IMR-90 (cell line): Measurements from ENCODE around the gene TRAK2. TPM values are rescaled to one million over a fixed set of nuclear protein-coding genes. Genes with fewer than 3 reads are reported as not detected.

Source experiments
- ATAC-seq: fragments of 200-7000 bp; cut with Tn5 transposase; 2 replicates; pipeline ENCODE4 v1.9.1; 2020; ENCODE audit warnings: low read depth, mild to moderate bottlenecking, moderate library complexity
- BruUV-seq: library from RNA; stranded (reverse); fragments of 400-500 nt; replicated peaks from 2 replicates; lab custom pipeline; 2021; lab: Mats Ljungman, UMichigan
- CTCF ChIA-PET: fragments of 300-600 bp; formaldehyde crosslinking; extraction: SDS; loops from one replicate; lab custom pipeline; 2021; ENCODE audit warnings: antibody characterized with exemption; lab: Yijun Ruan, JAX
- POLR2A ChIA-PET: fragments of 300-600 bp; sonication (Branson Sonifier 250); formaldehyde crosslinking; loops from one replicate; lab custom pipeline; 2022; ENCODE audit warnings: antibody characterized with exemption; ENCODE audit not compliant: unreplicated experiment; lab: Charles Lee
- DNase-seq: peaks from one replicate; pipeline ENCODE4 v3.0.0; 2013
- H2AFZ ChIP-seq: replicated peaks from 2 replicates; pipeline ENCODE3; 2013; ENCODE audit warnings: low read length, mild to moderate bottlenecking; ENCODE audit not compliant: poor library complexity
- H2AK5ac ChIP-seq: 2 replicates; pipeline ENCODE4 v1.6.1; 2013; ENCODE audit warnings: low read depth, low read length, inconsistent platforms
- H2AK9ac ChIP-seq: replicated peaks from 2 replicates; pipeline ENCODE3; 2013; ENCODE audit warnings: mild to moderate bottlenecking, low read depth, low read length, moderate library complexity; ENCODE audit not compliant: poor library complexity
- H2BK120ac ChIP-seq: 2 replicates; pipeline ENCODE4 v1.6.1; 2013; ENCODE audit warnings: low read depth, low read length, inconsistent platforms
- H2BK15ac ChIP-seq: 3 replicates; pipeline ENCODE4 v1.6.1; 2013; ENCODE audit warnings: low read depth, low read length, inconsistent platforms
- H2BK20ac ChIP-seq: 2 replicates; pipeline ENCODE4 v1.6.1; 2013; ENCODE audit warnings: low read depth, mild to moderate bottlenecking, inconsistent platforms, low read length, moderate library complexity
- H2BK5ac ChIP-seq: 2 replicates; pipeline ENCODE4 v1.6.1; 2013; ENCODE audit warnings: mild to moderate bottlenecking, low read depth, low read length, inconsistent platforms; ENCODE audit not compliant: poor library complexity, severe bottlenecking
- H3K14ac ChIP-seq: replicated peaks from 2 replicates; pipeline ENCODE4 v1.6.1; 2013; ENCODE audit warnings: low read depth, low read length, inconsistent platforms
- H3K18ac ChIP-seq: 2 replicates; pipeline ENCODE4 v1.6.1; 2013; ENCODE audit warnings: low read depth, low read length, control low read depth
- H3K23ac ChIP-seq: 2 replicates; pipeline ENCODE4 v1.6.1; 2013; ENCODE audit warnings: low read depth, low read length, inconsistent platforms
- H3K27ac ChIP-seq: 2 replicates; pipeline ENCODE4 v1.5.1; 2013; ENCODE audit warnings: mild to moderate bottlenecking, control low read depth, low read length; ENCODE audit not compliant: insufficient read depth
- H3K27me3 ChIP-seq: 2 replicates; pipeline ENCODE4 v1.6.1; 2013; ENCODE audit warnings: low read length; ENCODE audit not compliant: control insufficient read depth, insufficient read depth
- H3K36me3 ChIP-seq: 2 replicates; pipeline ENCODE4 v1.6.1; 2013; ENCODE audit warnings: low read length, mixed read lengths; ENCODE audit not compliant: control insufficient read depth, insufficient read depth
- H3K4ac ChIP-seq: 2 replicates; pipeline ENCODE4 v1.6.1; 2013; ENCODE audit warnings: low read depth, low read length, inconsistent platforms
- H3K4me1 ChIP-seq: 2 replicates; pipeline ENCODE4 v1.6.1; 2013; ENCODE audit warnings: low read length, mixed read lengths; ENCODE audit not compliant: control insufficient read depth, insufficient read depth
- H3K4me2 ChIP-seq: 2 replicates; pipeline ENCODE4 v1.6.1; 2013; ENCODE audit warnings: low read depth, mild to moderate bottlenecking, control low read depth, low read length, moderate library complexity
- H3K4me3 ChIP-seq: 2 replicates; pipeline ENCODE4 v1.5.1; 2013; ENCODE audit warnings: low read depth, mild to moderate bottlenecking, control low read depth, low read length, moderate library complexity; ENCODE audit not compliant: insufficient read depth
- H3K56ac ChIP-seq: 2 replicates; pipeline ENCODE4 v1.6.1; 2013; ENCODE audit warnings: low read length, inconsistent platforms; ENCODE audit not compliant: insufficient read depth; ENCODE audit errors: extremely low read depth
- H3K79me1 ChIP-seq, 2 experiments: 2 replicates each; pipeline ENCODE4 v1.6.1; 2013; ENCODE audit warnings: low read length in 2 of 2, inconsistent platforms in 1 of 2, low read depth in 1 of 2
- H3K9ac ChIP-seq: 2 replicates; pipeline ENCODE4 v1.6.1; 2013; ENCODE audit warnings: low read depth, low read length, control low read depth
- H3K9me1 ChIP-seq: 2 replicates; pipeline ENCODE4 v1.6.1; 2013; ENCODE audit warnings: low read length, inconsistent platforms; ENCODE audit not compliant: insufficient read depth
- H3K9me3 ChIP-seq: 2 replicates; pipeline ENCODE4 v1.6.1; 2013; ENCODE audit warnings: low read length; ENCODE audit not compliant: control insufficient read depth, insufficient read depth
- H4K20me1 ChIP-seq: 2 replicates; pipeline ENCODE4 v1.6.1; 2013; ENCODE audit warnings: low read length, inconsistent platforms; ENCODE audit not compliant: insufficient read depth
- H4K5ac ChIP-seq: 2 replicates; pipeline ENCODE4 v1.6.1; 2013; ENCODE audit warnings: mild to moderate bottlenecking, low read depth, low read length, control low read depth
- H4K8ac ChIP-seq, 2 experiments: 2 replicates each; pipeline ENCODE4 v1.6.1; 2013; ENCODE audit warnings: low read depth in 2 of 2, low read length in 2 of 2, control low read depth in 1 of 2, inconsistent platforms in 1 of 2
- H4K91ac ChIP-seq: 2 replicates; pipeline ENCODE4 v1.6.1; 2013; ENCODE audit warnings: low read depth, low read length, inconsistent platforms; ENCODE audit not compliant: insufficient read depth
- BHLHE40 ChIP-seq: fragments of 150-350 bp; IDR thresholded peaks from 2 replicates; pipeline ENCODE4 v1.6.1; 2016; ENCODE audit warnings: mild to moderate bottlenecking, low read depth, low read length
- CEBPB ChIP-seq: IDR thresholded peaks from 2 replicates; pipeline ENCODE4 v1.6.1; 2012; ENCODE audit warnings: low read depth, low read length, improper control_type of control experiment
- ELK1 ChIP-seq: fragments of 150-350 bp; IDR thresholded peaks from 2 replicates; pipeline ENCODE4 v1.6.1; 2016; ENCODE audit warnings: low read depth, mild to moderate bottlenecking, low read length, moderate library complexity, borderline replicate concordance
- FOS ChIP-seq: fragments of 150-350 bp; IDR thresholded peaks from 2 replicates; pipeline ENCODE4 v1.6.1; 2016; ENCODE audit warnings: low read depth, low read length
- MAFK ChIP-seq: IDR thresholded peaks from 2 replicates; pipeline ENCODE4 v1.6.1; 2012; ENCODE audit warnings: low read depth, low read length, improper control_type of control experiment
- RAD21 ChIP-seq: IDR thresholded peaks from 2 replicates; pipeline ENCODE4 v1.6.1; 2012; ENCODE audit warnings: low read length, improper control_type of control experiment
- RFX5 ChIP-seq: IDR thresholded peaks from 2 replicates; pipeline ENCODE4 v1.8.0; 2012; ENCODE audit warnings: low read depth, mild to moderate bottlenecking, low read length, moderate library complexity
- SMC3 ChIP-seq: fragments of 150-350 bp; IDR thresholded peaks from 2 replicates; pipeline ENCODE4 v1.6.1; 2016; ENCODE audit warnings: low read depth, mild to moderate bottlenecking, antibody characterized with exemption, low read length, moderate library complexity
- USF2 ChIP-seq: fragments of 150-350 bp; IDR thresholded peaks from 2 replicates; pipeline ENCODE4 v1.6.1; 2017; ENCODE audit warnings: mild to moderate bottlenecking, antibody characterized with exemption, low read length, low read depth
- WGBS, 2 experiments: methylation state at CpG; one replicate each; pipeline versions ENCODE4 v1.1.5 to v1.1.7; 2013; ENCODE audit warnings: missing lambda C conversion rate in 2 of 2; ENCODE audit not compliant: insufficient read length in 1 of 2; ENCODE audit errors: extremely low coverage in 2 of 2; 5-methylcytosine and 5-hydroxymethylcytosine counted together
- dilution Hi-C: fragments of 300-500 bp; cut with HindIII; formaldehyde crosslinking; loops from one replicate; pipeline ENCODE4 v1.14.3; 2018; ENCODE audit warnings: low sequenced_read_pairs; ENCODE audit not compliant: unreplicated experiment
- in situ Hi-C: fragments of 300-500 bp; cut with MboI; formaldehyde crosslinking; loops from 3 replicates; pipeline ENCODE4 v1.14.3; 2019; ENCODE audit warnings: low sequenced_read_pairs, inconsistent platforms, mixed read lengths
- intact Hi-C: fragments of 100-400 bp; cut with micrococcal nuclease; formaldehyde crosslinking; loops from 2 replicates; pipeline ENCODE4 v1.10.0; 2022
- polyA plus RNA-seq, 3 experiments: library from polyadenylated mRNA; depleted of rRNA; stranded (reverse); fragments of >200 nt; gene quantifications; 2 replicates each; pipeline ENCODE4 v1.2.3, GENCODE V29; 2012; ENCODE audit warnings: low replicate concordance in 1 of 3
- total RNA-seq: library from RNA; depleted of rRNA; stranded (reverse); fragments of >200 nt; gene quantifications from 2 replicates; pipeline ENCODE4 v1.2.3, GENCODE V29; 2012

TRAK2 gene
- total and polyA plus RNA-seq, 2 of the 4 experiments (the other 2 are of a cell fraction) = 13.1 to 65.4 TPM

- H3K4me3 ChIP-seq = peak overlapping the region; percentile 82
- ATAC-seq = peak; percentile 27
- no peaks in the 10 kb centered on the region for H3K27me3 ChIP-seq
- POLR2A ChIA-PET = interaction anchor here (0.6 to 1.1 kb wide), 5 partner anchors 10 to 1370 kb away, joined by 3 to 23 read pairs (median 6); no protein-coding TSS in a partner anchor
- H3K9me1 ChIP-seq = no peaks in the 10 kb centered on the region
- DNase-seq = peak; percentile 29
- H2AK9ac ChIP-seq = peak overlapping the region; percentile 38
- peak overlapping the region; percentile 75 for H3K56ac ChIP-seq
- peaks cover 6% of the 10 kb centered on the region; the same call in 1 of the 2 replicates for H4K20me1 ChIP-seq
- dilution Hi-C loops = no loop called here
- H2BK20ac ChIP-seq = no peak overlapping the region
- TF ChIP-seq RAD21 = no peak
- no peak for TF ChIP-seq BHLHE40
- TF ChIP-seq FOS = no peak
- TF ChIP-seq SMC3 = no peak
- no peak for TF ChIP-seq RFX5
- no peak for TF ChIP-seq USF2
- no peak for TF ChIP-seq MAFK
- TF ChIP-seq CEBPB = no peak
- TF ChIP-seq ELK1 = no peak
- no peaks in the 10 kb centered on the region for H3K36me3 ChIP-seq
- WGBS, 2 experiments = 0% methylated on average over 2 of the region's 20 CpGs; no CpG with 5 or more reads in 1 of the 2 experiments
- peak overlapping the region; percentile 94 for H3K4me2 ChIP-seq
- intact Hi-C loops = loop anchor here (5.0 kb wide), 2 partner anchors 214 to 246 kb away; partner anchors contain the start of gene MPP4
- H4K91ac ChIP-seq = peak overlapping the region; percentile 84
- in situ Hi-C loops = no loop called here
- H3K4ac ChIP-seq = peak overlapping the region; percentile 64
- H2BK5ac ChIP-seq = peak overlapping the region; percentile 70
- H4K5ac ChIP-seq = peak overlapping the region; percentile 61
- H4K8ac ChIP-seq = peak overlapping the region; percentile 45 to 92; a peak in 3 of 4 replicates
- peak overlapping the region; percentile 20 for H3K18ac ChIP-seq
- peak overlapping the region; percentile 85 for H3K14ac ChIP-seq
- H3K9ac ChIP-seq = peak overlapping the region; percentile 73
- peak overlapping the region; percentile 64 for H3K23ac ChIP-seq
- 0 out of 2 replicates have a peak overlapping the region, but pooled peaks have one; percentile 18 for H2AK5ac ChIP-seq
- no peaks in the 10 kb centered on the region for H3K9me3 ChIP-seq
- peak overlapping the region; percentile 62; the same call in 1 of the 2 replicates for H2BK120ac ChIP-seq
- peak overlapping the region; percentile 98 for H2AFZ ChIP-seq
- H3K4me1 ChIP-seq = peaks cover 2% of the 10 kb centered on the region; the same call in 1 of the 2 replicates
- peaks cover 27 to 58% of the 10 kb centered on the region in 2 experiments for H3K79me1 ChIP-seq
- CTCF ChIA-PET = interaction anchor here (1.5 kb wide), 1 partner anchor 219 kb away, joined by 5 read pairs; no protein-coding TSS in a partner anchor
- H3K27ac ChIP-seq = peak overlapping the region; percentile 80
- no TSS peak for BruUV-seq
- peak overlapping the region; percentile 2; the same call in 1 of the 3 replicates for H2BK15ac ChIP-seq
Measured at GRCh38 chr2:201450954-201451291, 335 bp downstream of the TRAK2 start.
